IPS-NIHi7 (cell line): ENCODE data around the gene ACO1.
"Not testable (repeated sequence)": the region's sequence is repeated elsewhere in the genome, so short reads cannot be mapped to it uniquely, and the experiment has no call there.

Source experiments
- DNase-seq: peaks from one replicate; pipeline ENCODE4 v3.0.0; 2012; ENCODE audit warnings: mixed read lengths; ENCODE audit errors: extremely low spot score

The ACO1 gene

GRCh38 chr9:32384364-32385151, at the start of gene ACO1:
Gene ACO1 (plus strand): TSS chr9:32384643. CDS start chr9:32405507, 20,864 bp downstream.
- DNase-seq = peak; percentile 99

GRCh38 chr9:32334916-32335895, 49.2 kb upstream of the ACO1 start:
- DNase-seq = no peak

- no peak for DNase-seq
Measured at GRCh38 chr9:32339424-32339823, 45.0 kb upstream of the ACO1 start.

- no peak for DNase-seq
Measured at GRCh38 chr9:32340361-32340760, 44.1 kb upstream of the ACO1 start.

- peak; percentile 71 for DNase-seq
Measured at GRCh38 chr9:32344551-32345182, 39.8 kb upstream of the ACO1 start.

- DNase-seq = peak; percentile 61
Measured at GRCh38 chr9:32345243-32345642, 39.2 kb upstream of the ACO1 start.

- DNase-seq = no peak
Measured at GRCh38 chr9:32347571-32347970, 36.9 kb upstream of the ACO1 start.

GRCh38 chr9:32348106-32348695, 36.2 kb upstream of the ACO1 start:
- no peak for DNase-seq

- DNase-seq = no peak
Measured at GRCh38 chr9:32349013-32349412, 35.4 kb upstream of the ACO1 start.

- no peak for DNase-seq
Measured at GRCh38 chr9:32350682-32351081, 33.8 kb upstream of the ACO1 start.

- peak; percentile 53 for DNase-seq
Measured at GRCh38 chr9:32351845-32352244, 32.6 kb upstream of the ACO1 start.

- DNase-seq = not testable (repeated sequence)
Measured at GRCh38 chr9:32353476-32353875, 31.0 kb upstream of the ACO1 start.

- no peak for DNase-seq
Measured at GRCh38 chr9:32359452-32359851, 25.0 kb upstream of the ACO1 start.

- DNase-seq = no peak
Measured at GRCh38 chr9:32360983-32361673, 23.3 kb upstream of the ACO1 start.

GRCh38 chr9:32371279-32371678, 13.2 kb upstream of the ACO1 start:
- DNase-seq = no peak

- DNase-seq = no peak
Measured at GRCh38 chr9:32371679-32372078, 12.8 kb upstream of the ACO1 start.

- DNase-seq = no peak
Measured at GRCh38 chr9:32376285-32376684, 8.2 kb upstream of the ACO1 start.

- DNase-seq = peak; percentile 70
Measured at GRCh38 chr9:32378496-32378895, 5.9 kb upstream of the ACO1 start.

- peak; percentile 57 for DNase-seq
Measured at GRCh38 chr9:32378993-32379729, 5.3 kb upstream of the ACO1 start.

GRCh38 chr9:32380944-32381343, 3.5 kb upstream of the ACO1 start:
- no peak for DNase-seq
